WTC11 (cell line): ENCODE results near the gene GALNT13. TPM values are rescaled to one million over a fixed set of nuclear protein-coding genes. Genes with fewer than 3 reads are reported as not detected.

ENCODE experiments used
- ATAC-seq: fragments of 200-7000 bp; cut with Tn5 transposase; 2 replicates; pipeline ENCODE4 v1.10.0; 2021; ENCODE audit warnings: mild to moderate bottlenecking, moderate library complexity
- CTCF ChIA-PET: fragments of 300-600 bp; sonication (Branson Sonifier 250); formaldehyde crosslinking; loops from one replicate; lab custom pipeline; 2021; ENCODE audit warnings: antibody characterized with exemption; lab: Charles Lee
- POLR2A ChIA-PET: fragments of 350-600 bp; sonication (Branson Sonifier 250); formaldehyde crosslinking; loops from one replicate; lab custom pipeline; 2021; ENCODE audit warnings: antibody characterized with exemption; lab: Charles Lee
- DNase-seq: peaks from one replicate; pipeline ENCODE4 v3.0.0; 2021; ENCODE audit warnings: low spot score
- H3K27ac Mint-ChIP-seq: 2 replicates; pipeline ENCODE4 v1.8.0; 2021; ENCODE audit warnings: mixed read lengths
- H3K27me3 Mint-ChIP-seq: 2 replicates; pipeline ENCODE4 v1.8.0; 2021; ENCODE audit warnings: low read depth, mild to moderate bottlenecking, moderate library complexity, mixed read lengths
- H3K36me3 Mint-ChIP-seq: 2 replicates; pipeline ENCODE4 v1.8.0; 2021; ENCODE audit warnings: mixed read lengths
- H3K4me1 Mint-ChIP-seq: 2 replicates; pipeline ENCODE4 v1.8.0; 2022; ENCODE audit warnings: mixed read lengths
- H3K4me3 Mint-ChIP-seq: 2 replicates; pipeline ENCODE4 v1.8.0; 2021; ENCODE audit warnings: mild to moderate bottlenecking, moderate library complexity, mixed read lengths
- H3K9me3 Mint-ChIP-seq: 2 replicates; pipeline ENCODE4 v1.8.0; 2021; ENCODE audit warnings: mixed read lengths
- ELF4 ChIP-seq: sonication (generic); formaldehyde crosslinking; IDR thresholded peaks from 2 replicates; pipeline ENCODE4 v1.8.1; 2022; ENCODE audit warnings: low read depth, mild to moderate bottlenecking, moderate library complexity, missing genetic modification reagents
- ESRRA ChIP-seq: sonication (generic); formaldehyde crosslinking; IDR thresholded peaks from 2 replicates; pipeline ENCODE4 v1.8.1; 2022; ENCODE audit warnings: mild to moderate bottlenecking, missing genetic modification reagents, borderline replicate concordance
- ETV6 ChIP-seq: sonication (generic); formaldehyde crosslinking; IDR thresholded peaks from 2 replicates; pipeline ENCODE4 v1.8.1; 2022; ENCODE audit warnings: mild to moderate bottlenecking, missing genetic modification reagents
- GABPB1 ChIP-seq: sonication (generic); formaldehyde crosslinking; IDR thresholded peaks from 2 replicates; pipeline ENCODE4 v1.8.1; 2023; ENCODE audit warnings: mild to moderate bottlenecking, missing genetic modification reagents
- IRF2 ChIP-seq: sonication (generic); formaldehyde crosslinking; IDR thresholded peaks from 2 replicates; pipeline ENCODE4 v1.8.0; 2022; ENCODE audit warnings: low read depth, missing genetic modification reagents, borderline replicate concordance
- MYBL2 ChIP-seq: sonication (generic); formaldehyde crosslinking; IDR thresholded peaks from 2 replicates; pipeline ENCODE4 v1.8.1; 2023; ENCODE audit warnings: mild to moderate bottlenecking, moderate library complexity, missing genetic modification reagents
- NFE2L1 ChIP-seq: sonication (generic); formaldehyde crosslinking; IDR thresholded peaks from 2 replicates; pipeline ENCODE4 v1.8.1; 2023; ENCODE audit warnings: missing genetic modification reagents
- RELA ChIP-seq: sonication (generic); formaldehyde crosslinking; IDR thresholded peaks from 2 replicates; pipeline ENCODE4 v1.8.1; 2022; ENCODE audit warnings: missing genetic modification reagents, mild to moderate bottlenecking, borderline replicate concordance
- SOX15 ChIP-seq: fragments of 250-450 bp; sonication (Bioruptor Pico); IDR thresholded peaks from 2 replicates; pipeline ENCODE4 v1.9.0; 2021; ENCODE audit warnings: mild to moderate bottlenecking
- TCF7 ChIP-seq: sonication (generic); formaldehyde crosslinking; IDR thresholded peaks from 2 replicates; pipeline ENCODE4 v1.8.0; 2022; ENCODE audit warnings: mild to moderate bottlenecking, low read depth, missing genetic modification reagents, moderate library complexity
- ZNF232 ChIP-seq: sonication (generic); formaldehyde crosslinking; IDR thresholded peaks from 2 replicates; pipeline ENCODE4 v1.8.0; 2022; ENCODE audit warnings: mild to moderate bottlenecking, missing genetic modification reagents
- ZNF263 ChIP-seq: sonication (generic); formaldehyde crosslinking; IDR thresholded peaks from 2 replicates; pipeline ENCODE4 v1.8.1; 2022; ENCODE audit warnings: low read depth, mild to moderate bottlenecking, moderate library complexity, missing genetic modification reagents
- ZNF396 ChIP-seq: fragments of 250-450 bp; sonication (Bioruptor Pico); IDR thresholded peaks from 2 replicates; pipeline ENCODE4 v1.8.0; 2021; ENCODE audit warnings: mild to moderate bottlenecking, moderate library complexity, borderline replicate concordance
- total RNA-seq: library from RNA; stranded (reverse); gene quantifications from 3 replicates; pipeline ENCODE4 v1.2.3, GENCODE V29; 2021
- TF ChIP-seq, protein P1 (sequence below): sonication (generic); formaldehyde crosslinking; IDR thresholded peaks from 2 replicates; pipeline ENCODE4 v1.8.1; 2023; ENCODE audit warnings: mild to moderate bottlenecking, moderate library complexity, missing genetic modification reagents
- TF ChIP-seq, protein P2 (sequence below): fragments of 200-600 bp; IDR thresholded peaks from 2 replicates; pipeline ENCODE4 v1.8.0; 2022; ENCODE audit warnings: antibody characterized with exemption
- TF ChIP-seq, protein P3 (sequence below): sonication (generic); formaldehyde crosslinking; IDR thresholded peaks from 2 replicates; pipeline ENCODE4 v1.8.1; 2022; ENCODE audit warnings: low read depth, mild to moderate bottlenecking, moderate library complexity, missing genetic modification reagents, borderline replicate concordance
- TF ChIP-seq, protein P4 (sequence below): fragments of 250-450 bp; sonication (Bioruptor Pico); conservative IDR thresholded peaks from 2 replicates; pipeline ENCODE4 v1.9.0; 2021; ENCODE audit warnings: mild to moderate bottlenecking
- TF ChIP-seq, protein P5 (sequence below): sonication (generic); formaldehyde crosslinking; IDR thresholded peaks from 2 replicates; pipeline ENCODE4 v1.8.0; 2023; ENCODE audit warnings: missing genetic modification reagents, mild to moderate bottlenecking, borderline replicate concordance
- TF ChIP-seq, protein P6 (sequence below): sonication (generic); formaldehyde crosslinking; IDR thresholded peaks from 2 replicates; pipeline ENCODE4 v1.8.0; 2023; ENCODE audit warnings: missing genetic modification reagents
- TF ChIP-seq, protein P7 (sequence below): fragments of 250-450 bp; sonication (Bioruptor Pico); IDR thresholded peaks from 2 replicates; pipeline ENCODE4 v1.9.0; 2021; ENCODE audit warnings: mild to moderate bottlenecking
- TF ChIP-seq, protein P8 (sequence below): sonication (generic); formaldehyde crosslinking; IDR thresholded peaks from 2 replicates; pipeline ENCODE4 v1.8.0; 2022; ENCODE audit warnings: mild to moderate bottlenecking, missing genetic modification reagents
- TF ChIP-seq, protein P9 (sequence below): sonication (generic); formaldehyde crosslinking; IDR thresholded peaks from 2 replicates; pipeline ENCODE4 v1.8.1; 2023; ENCODE audit warnings: mild to moderate bottlenecking, missing genetic modification reagents

GALNT13 gene
- total RNA-seq, 1 experiment from 2014 or later, result 9.9 TPM

DNA sequence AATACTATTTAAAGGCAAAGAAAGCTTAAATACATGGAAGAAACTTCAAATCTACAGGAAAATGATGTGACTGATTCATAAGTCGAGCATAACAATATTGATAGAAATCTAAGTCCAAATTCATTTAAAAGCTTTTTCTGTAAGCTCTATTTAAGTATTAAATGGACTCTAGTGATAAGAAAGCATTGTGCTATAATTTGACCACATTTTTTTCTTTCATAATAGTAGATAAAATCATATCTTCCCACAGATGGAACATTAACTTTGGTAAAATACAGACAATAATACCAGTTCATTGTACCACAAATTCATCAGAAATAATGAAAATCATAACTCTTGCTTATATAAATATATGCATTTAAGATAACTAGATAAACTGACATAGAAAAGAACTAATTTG, 366.5 kb downstream of the GALNT13 start:
- ChIA-PET POLR2A (no interaction called here), CTCF (no interaction called here)
- no peaks in the 10 kb centered on the region for H3K9me3 Mint-ChIP-seq

DNA sequence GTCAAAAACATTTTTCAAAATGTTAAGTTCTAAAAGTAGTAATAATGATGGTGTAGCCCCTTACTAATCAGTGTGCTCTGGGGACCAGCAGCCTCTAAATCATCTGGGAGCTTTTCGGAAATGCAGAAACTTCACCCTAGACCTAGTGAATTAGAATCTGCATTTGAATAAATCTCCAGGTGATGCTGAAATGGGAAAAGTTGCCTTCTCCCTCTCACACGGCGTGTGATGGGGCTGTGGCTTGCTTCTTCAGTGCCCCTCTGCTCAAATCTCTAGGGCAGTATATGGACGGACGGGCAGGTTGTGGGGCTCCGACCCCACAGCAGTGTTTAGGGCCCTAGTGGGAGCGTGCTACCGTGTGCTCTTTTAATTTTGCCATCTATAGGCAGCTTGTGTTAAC, 368.6 kb downstream of the GALNT13 start:
- CTCF ChIA-PET, result no interaction called here
- Mint-ChIP-seq H3K4me3 (no peak overlapping the region), H3K27me3 (no peaks in the 10 kb centered on the region), H3K27ac (0 out of 2 replicates have a peak overlapping the region, but pooled peaks have one; percentile 30), H3K36me3 (no peaks in the 10 kb centered on the region), H3K9me3 (no peaks in the 10 kb centered on the region), H3K4me1 (peaks cover 22% of the 10 kb centered on the region)
- POLR2A ChIA-PET, result no interaction called here
- DNase-seq (no peak), ATAC-seq (peak; percentile 58)
- TF ChIP-seq, protein P1, sequence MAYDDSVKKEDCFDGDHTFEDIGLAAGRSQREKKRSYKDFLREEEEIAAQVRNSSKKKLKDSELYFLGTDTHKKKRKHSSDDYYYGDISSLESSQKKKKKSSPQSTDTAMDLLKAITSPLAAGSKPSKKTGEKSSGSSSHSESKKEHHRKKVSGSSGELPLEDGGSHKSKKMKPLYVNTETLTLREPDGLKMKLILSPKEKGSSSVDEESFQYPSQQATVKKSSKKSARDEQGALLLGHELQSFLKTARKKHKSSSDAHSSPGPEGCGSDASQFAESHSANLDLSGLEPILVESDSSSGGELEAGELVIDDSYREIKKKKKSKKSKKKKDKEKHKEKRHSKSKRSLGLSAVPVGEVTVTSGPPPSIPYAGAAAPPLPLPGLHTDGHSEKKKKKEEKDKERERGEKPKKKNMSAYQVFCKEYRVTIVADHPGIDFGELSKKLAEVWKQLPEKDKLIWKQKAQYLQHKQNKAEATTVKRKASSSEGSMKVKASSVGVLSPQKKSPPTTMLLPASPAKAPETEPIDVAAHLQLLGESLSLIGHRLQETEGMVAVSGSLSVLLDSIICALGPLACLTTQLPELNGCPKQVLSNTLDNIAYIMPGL, result no peak
- TF ChIP-seq NFE2L1 (CRISPR knock-in tag), result no peak
- TF ChIP-seq ELF4, result no peak
- TF ChIP-seq, protein P2, sequence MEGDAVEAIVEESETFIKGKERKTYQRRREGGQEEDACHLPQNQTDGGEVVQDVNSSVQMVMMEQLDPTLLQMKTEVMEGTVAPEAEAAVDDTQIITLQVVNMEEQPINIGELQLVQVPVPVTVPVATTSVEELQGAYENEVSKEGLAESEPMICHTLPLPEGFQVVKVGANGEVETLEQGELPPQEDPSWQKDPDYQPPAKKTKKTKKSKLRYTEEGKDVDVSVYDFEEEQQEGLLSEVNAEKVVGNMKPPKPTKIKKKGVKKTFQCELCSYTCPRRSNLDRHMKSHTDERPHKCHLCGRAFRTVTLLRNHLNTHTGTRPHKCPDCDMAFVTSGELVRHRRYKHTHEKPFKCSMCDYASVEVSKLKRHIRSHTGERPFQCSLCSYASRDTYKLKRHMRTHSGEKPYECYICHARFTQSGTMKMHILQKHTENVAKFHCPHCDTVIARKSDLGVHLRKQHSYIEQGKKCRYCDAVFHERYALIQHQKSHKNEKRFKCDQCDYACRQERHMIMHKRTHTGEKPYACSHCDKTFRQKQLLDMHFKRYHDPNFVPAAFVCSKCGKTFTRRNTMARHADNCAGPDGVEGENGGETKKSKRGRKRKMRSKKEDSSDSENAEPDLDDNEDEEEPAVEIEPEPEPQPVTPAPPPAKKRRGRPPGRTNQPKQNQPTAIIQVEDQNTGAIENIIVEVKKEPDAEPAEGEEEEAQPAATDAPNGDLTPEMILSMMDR, result no peak
- TF ChIP-seq, protein P3, sequence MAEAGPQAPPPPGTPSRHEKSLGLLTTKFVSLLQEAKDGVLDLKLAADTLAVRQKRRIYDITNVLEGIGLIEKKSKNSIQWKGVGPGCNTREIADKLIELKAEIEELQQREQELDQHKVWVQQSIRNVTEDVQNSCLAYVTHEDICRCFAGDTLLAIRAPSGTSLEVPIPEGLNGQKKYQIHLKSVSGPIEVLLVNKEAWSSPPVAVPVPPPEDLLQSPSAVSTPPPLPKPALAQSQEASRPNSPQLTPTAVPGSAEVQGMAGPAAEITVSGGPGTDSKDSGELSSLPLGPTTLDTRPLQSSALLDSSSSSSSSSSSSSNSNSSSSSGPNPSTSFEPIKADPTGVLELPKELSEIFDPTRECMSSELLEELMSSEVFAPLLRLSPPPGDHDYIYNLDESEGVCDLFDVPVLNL (CRISPR knock-in tag), result no peak
- TF ChIP-seq, protein P4, sequence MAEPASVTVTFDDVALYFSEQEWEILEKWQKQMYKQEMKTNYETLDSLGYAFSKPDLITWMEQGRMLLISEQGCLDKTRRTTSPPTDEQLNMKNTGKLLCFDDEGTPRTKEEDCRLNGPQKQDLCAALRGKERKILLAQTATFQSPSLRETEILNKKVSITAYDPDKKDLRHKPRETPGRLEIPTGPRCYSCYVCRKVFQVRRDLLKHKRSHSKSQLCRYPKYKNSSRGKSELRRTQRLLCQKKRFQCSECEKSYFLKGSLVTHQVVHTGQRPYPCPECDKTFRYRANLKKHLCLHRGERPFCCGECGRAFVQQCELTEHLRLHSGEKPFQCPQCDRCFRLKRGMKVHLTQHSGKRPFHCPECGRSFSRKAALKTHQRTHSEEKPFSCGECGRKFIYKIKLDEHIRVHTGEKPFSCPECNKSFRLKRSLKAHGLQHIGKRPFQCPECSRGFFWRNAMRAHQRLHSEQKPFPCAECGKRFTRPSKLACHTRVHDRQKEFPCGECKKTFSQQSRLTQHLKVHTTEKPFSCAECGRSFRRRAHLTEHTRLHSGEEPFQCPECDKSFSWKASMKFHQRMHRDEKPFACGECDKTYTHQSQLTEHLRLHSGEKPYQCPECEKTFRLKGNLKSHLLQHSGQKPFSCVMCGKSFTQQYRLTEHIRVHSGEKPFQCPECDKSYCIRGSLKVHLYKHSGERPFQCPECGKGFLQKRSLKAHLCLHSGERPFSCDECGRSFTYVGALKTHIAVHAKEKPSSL (CRISPR knock-in tag), result no peak

More for the DNA sequence above, 366.5 kb downstream of the GALNT13 start:
- H3K36me3 Mint-ChIP-seq, result no peaks in the 10 kb centered on the region
- no peaks in the 10 kb centered on the region for H3K27me3 Mint-ChIP-seq
- TF ChIP-seq GABPB1 (CRISPR knock-in tag), result no peak
- no peak for TF ChIP-seq ZNF396 (CRISPR knock-in tag)
- no peak for TF ChIP-seq MYBL2 (CRISPR knock-in tag)
- TF ChIP-seq ESRRA (CRISPR knock-in tag), result no peak
- TF ChIP-seq, protein P5, sequence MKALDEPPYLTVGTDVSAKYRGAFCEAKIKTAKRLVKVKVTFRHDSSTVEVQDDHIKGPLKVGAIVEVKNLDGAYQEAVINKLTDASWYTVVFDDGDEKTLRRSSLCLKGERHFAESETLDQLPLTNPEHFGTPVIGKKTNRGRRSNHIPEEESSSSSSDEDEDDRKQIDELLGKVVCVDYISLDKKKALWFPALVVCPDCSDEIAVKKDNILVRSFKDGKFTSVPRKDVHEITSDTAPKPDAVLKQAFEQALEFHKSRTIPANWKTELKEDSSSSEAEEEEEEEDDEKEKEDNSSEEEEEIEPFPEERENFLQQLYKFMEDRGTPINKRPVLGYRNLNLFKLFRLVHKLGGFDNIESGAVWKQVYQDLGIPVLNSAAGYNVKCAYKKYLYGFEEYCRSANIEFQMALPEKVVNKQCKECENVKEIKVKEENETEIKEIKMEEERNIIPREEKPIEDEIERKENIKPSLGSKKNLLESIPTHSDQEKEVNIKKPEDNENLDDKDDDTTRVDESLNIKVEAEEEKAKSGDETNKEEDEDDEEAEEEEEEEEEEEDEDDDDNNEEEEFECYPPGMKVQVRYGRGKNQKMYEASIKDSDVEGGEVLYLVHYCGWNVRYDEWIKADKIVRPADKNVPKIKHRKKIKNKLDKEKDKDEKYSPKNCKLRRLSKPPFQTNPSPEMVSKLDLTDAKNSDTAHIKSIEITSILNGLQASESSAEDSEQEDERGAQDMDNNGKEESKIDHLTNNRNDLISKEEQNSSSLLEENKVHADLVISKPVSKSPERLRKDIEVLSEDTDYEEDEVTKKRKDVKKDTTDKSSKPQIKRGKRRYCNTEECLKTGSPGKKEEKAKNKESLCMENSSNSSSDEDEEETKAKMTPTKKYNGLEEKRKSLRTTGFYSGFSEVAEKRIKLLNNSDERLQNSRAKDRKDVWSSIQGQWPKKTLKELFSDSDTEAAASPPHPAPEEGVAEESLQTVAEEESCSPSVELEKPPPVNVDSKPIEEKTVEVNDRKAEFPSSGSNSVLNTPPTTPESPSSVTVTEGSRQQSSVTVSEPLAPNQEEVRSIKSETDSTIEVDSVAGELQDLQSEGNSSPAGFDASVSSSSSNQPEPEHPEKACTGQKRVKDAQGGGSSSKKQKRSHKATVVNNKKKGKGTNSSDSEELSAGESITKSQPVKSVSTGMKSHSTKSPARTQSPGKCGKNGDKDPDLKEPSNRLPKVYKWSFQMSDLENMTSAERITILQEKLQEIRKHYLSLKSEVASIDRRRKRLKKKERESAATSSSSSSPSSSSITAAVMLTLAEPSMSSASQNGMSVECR (CRISPR knock-in tag), result no peak
- TF ChIP-seq TCF7 (CRISPR knock-in tag), result no peak
- no peak for TF ChIP-seq RELA (CRISPR knock-in tag)
- no peak for TF ChIP-seq ETV6 (CRISPR knock-in tag)
- no peak for TF ChIP-seq IRF2 (CRISPR knock-in tag)
- TF ChIP-seq, protein P6, sequence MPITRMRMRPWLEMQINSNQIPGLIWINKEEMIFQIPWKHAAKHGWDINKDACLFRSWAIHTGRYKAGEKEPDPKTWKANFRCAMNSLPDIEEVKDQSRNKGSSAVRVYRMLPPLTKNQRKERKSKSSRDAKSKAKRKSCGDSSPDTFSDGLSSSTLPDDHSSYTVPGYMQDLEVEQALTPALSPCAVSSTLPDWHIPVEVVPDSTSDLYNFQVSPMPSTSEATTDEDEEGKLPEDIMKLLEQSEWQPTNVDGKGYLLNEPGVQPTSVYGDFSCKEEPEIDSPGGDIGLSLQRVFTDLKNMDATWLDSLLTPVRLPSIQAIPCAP (CRISPR knock-in tag), result no peak
- TF ChIP-seq, protein P7, sequence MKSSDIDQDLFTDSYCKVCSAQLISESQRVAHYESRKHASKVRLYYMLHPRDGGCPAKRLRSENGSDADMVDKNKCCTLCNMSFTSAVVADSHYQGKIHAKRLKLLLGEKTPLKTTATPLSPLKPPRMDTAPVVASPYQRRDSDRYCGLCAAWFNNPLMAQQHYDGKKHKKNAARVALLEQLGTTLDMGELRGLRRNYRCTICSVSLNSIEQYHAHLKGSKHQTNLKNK (CRISPR knock-in tag), result no peak
- no peak for TF ChIP-seq ZNF232
- no peak for TF ChIP-seq ZNF263 (CRISPR knock-in tag)
- TF ChIP-seq SOX15 (CRISPR knock-in tag), result no peak
- TF ChIP-seq, protein P8, sequence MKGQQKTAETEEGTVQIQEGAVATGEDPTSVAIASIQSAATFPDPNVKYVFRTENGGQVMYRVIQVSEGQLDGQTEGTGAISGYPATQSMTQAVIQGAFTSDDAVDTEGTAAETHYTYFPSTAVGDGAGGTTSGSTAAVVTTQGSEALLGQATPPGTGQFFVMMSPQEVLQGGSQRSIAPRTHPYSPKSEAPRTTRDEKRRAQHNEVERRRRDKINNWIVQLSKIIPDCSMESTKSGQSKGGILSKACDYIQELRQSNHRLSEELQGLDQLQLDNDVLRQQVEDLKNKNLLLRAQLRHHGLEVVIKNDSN (CRISPR knock-in tag), result no peak
- TF ChIP-seq, protein P9, sequence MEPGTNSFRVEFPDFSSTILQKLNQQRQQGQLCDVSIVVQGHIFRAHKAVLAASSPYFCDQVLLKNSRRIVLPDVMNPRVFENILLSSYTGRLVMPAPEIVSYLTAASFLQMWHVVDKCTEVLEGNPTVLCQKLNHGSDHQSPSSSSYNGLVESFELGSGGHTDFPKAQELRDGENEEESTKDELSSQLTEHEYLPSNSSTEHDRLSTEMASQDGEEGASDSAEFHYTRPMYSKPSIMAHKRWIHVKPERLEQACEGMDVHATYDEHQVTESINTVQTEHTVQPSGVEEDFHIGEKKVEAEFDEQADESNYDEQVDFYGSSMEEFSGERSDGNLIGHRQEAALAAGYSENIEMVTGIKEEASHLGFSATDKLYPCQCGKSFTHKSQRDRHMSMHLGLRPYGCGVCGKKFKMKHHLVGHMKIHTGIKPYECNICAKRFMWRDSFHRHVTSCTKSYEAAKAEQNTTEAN, result no peak
- TF ChIP-seq, all 79 proteins: peak for 0
- DNase-seq (no peak), ATAC-seq (no peak)
- no peak overlapping the region for H3K4me3 Mint-ChIP-seq
- H3K27ac Mint-ChIP-seq, result no peak overlapping the region
- peaks cover 22% of the 10 kb centered on the region for H3K4me1 Mint-ChIP-seq
